ENCODE measurements around the gene SKAP1.
"Not testable (repeated sequence)": the region's sequence is repeated elsewhere in the genome, so short reads cannot be mapped to it uniquely, and the experiment has no call there.

Gene SKAP1

GRCh38 chr17:48426019-48426665 is 3.9 kb downstream of the SKAP1 start:
- ATAC-seq: no peak
- TF ChIP-seq ZFP30 (CRISPR knock-in tag; IDR thresholded peaks at IDR 0.05): no peak
- TF ChIP-seq TCF4 (CRISPR knock-in tag; IDR thresholded peaks at IDR 0.05; ENCODE audit: borderline replicate concordance): no peak
- no peak for TF ChIP-seq PPARA (CRISPR knock-in tag; IDR thresholded peaks at IDR 0.05; ENCODE audit: borderline replicate concordance)
- no peak for TF ChIP-seq POU6F1 (CRISPR knock-in tag; IDR thresholded peaks at IDR 0.05; ENCODE audit: borderline replicate concordance, low read depth)
- no peak for TF ChIP-seq ESRRG (CRISPR knock-in tag; IDR thresholded peaks at IDR 0.05)
- no peak for TF ChIP-seq ZNF70 (CRISPR knock-in tag; IDR thresholded peaks at IDR 0.05)
- TF ChIP-seq ZC3H10 (CRISPR knock-in tag; IDR thresholded peaks at IDR 0.05): no peak
- TF ChIP-seq CSDC2 (CRISPR knock-in tag; IDR thresholded peaks at IDR 0.05): no peak
- TF ChIP-seq TOX (CRISPR knock-in tag; IDR thresholded peaks at IDR 0.05; ENCODE audit: borderline replicate concordance): no peak
- no peak for TF ChIP-seq ARNTL (CRISPR knock-in tag; IDR thresholded peaks at IDR 0.05; ENCODE audit: borderline replicate concordance, low read depth)
- TF ChIP-seq CREB5 (CRISPR knock-in tag; IDR thresholded peaks at IDR 0.05; ENCODE audit: low read depth): no peak
- no peak for TF ChIP-seq ISL1 (CRISPR knock-in tag; IDR thresholded peaks at IDR 0.05)
- no peak for TF ChIP-seq BACH2 (CRISPR knock-in tag; IDR thresholded peaks at IDR 0.05; ENCODE audit: borderline replicate concordance)
- TF ChIP-seq ZNF8 (CRISPR knock-in tag; IDR thresholded peaks at IDR 0.05): no peak
- TF ChIP-seq ZFP3 (CRISPR knock-in tag; IDR thresholded peaks at IDR 0.05): no peak

GRCh38 chr17:48422060-48422459 is 8.0 kb downstream of the SKAP1 start:
- not testable (repeated sequence) for ATAC-seq

GRCh38 chr17:48420823-48421222 is 9.2 kb downstream of the SKAP1 start:
- TF ChIP-seq POU6F1 (CRISPR knock-in tag; IDR thresholded peaks at IDR 0.05; ENCODE audit: borderline replicate concordance, low read depth): no peak
- no peak for TF ChIP-seq TCF4 (CRISPR knock-in tag; IDR thresholded peaks at IDR 0.05; ENCODE audit: borderline replicate concordance)
- no peak for TF ChIP-seq PATZ1 (CRISPR knock-in tag; IDR thresholded peaks at IDR 0.05; ENCODE audit: borderline replicate concordance)
- no peak for TF ChIP-seq GLIS3 (CRISPR knock-in tag; IDR thresholded peaks at IDR 0.05)
- TF ChIP-seq ESRRG (CRISPR knock-in tag; IDR thresholded peaks at IDR 0.05): no peak
- no peak for TF ChIP-seq ZC3H10 (CRISPR knock-in tag; IDR thresholded peaks at IDR 0.05)
- ATAC-seq: no peak

- TF ChIP-seq CSDC2 (CRISPR knock-in tag; IDR thresholded peaks at IDR 0.05) (no peak), OSR1 (CRISPR knock-in tag; IDR thresholded peaks at IDR 0.05) (no peak), CREB5 (CRISPR knock-in tag; IDR thresholded peaks at IDR 0.05; ENCODE audit: low read depth) (no peak), ZC3H10 (CRISPR knock-in tag; IDR thresholded peaks at IDR 0.05) (no peak), ISL1 (CRISPR knock-in tag; IDR thresholded peaks at IDR 0.05) (no peak), TSHZ2 (CRISPR knock-in tag; IDR thresholded peaks at IDR 0.05) (no peak), ZNF8 (CRISPR knock-in tag; IDR thresholded peaks at IDR 0.05) (no peak), ZNF565 (CRISPR knock-in tag; conservative IDR thresholded peaks at IDR 0.05; ENCODE audit: low read depth) (no peak), ZFP3 (CRISPR knock-in tag; IDR thresholded peaks at IDR 0.05) (no peak), ARNTL (CRISPR knock-in tag; IDR thresholded peaks at IDR 0.05; ENCODE audit: borderline replicate concordance, low read depth) (no peak), PPARA (CRISPR knock-in tag; IDR thresholded peaks at IDR 0.05; ENCODE audit: borderline replicate concordance) (no peak), ZNF70 (CRISPR knock-in tag; IDR thresholded peaks at IDR 0.05) (no peak), PATZ1 (CRISPR knock-in tag; IDR thresholded peaks at IDR 0.05; ENCODE audit: borderline replicate concordance) (no peak), ESRRG (CRISPR knock-in tag; IDR thresholded peaks at IDR 0.05) (no peak), GLIS3 (CRISPR knock-in tag; IDR thresholded peaks at IDR 0.05) (no peak), BACH2 (CRISPR knock-in tag; IDR thresholded peaks at IDR 0.05; ENCODE audit: borderline replicate concordance) (no peak), SNAI2 (CRISPR knock-in tag; IDR thresholded peaks at IDR 0.05) (no peak)
These were observed 13.0 kb downstream of the SKAP1 start for GRCh38 chr17:48416971-48417370.

More at GRCh38 chr17:48416971-48417370, 13.0 kb downstream of the SKAP1 start:
- ATAC-seq: no peak

Data from SK-N-SH treated with all-trans-retinoic acid at 6 μM for 48 hours (cell line).